Thyroid gland (tissue), 4 donors: ENCODE results near the gene KIFC3.

Source experiments
- CTCF ChIP-seq, 6 experiments: fragments of 200-600 bp in 3 of 6; fragments of 450-650 bp in 3 of 6; sonication (generic) in 3 of 6; IDR thresholded peaks; one replicate each; pipeline ENCODE4 v1.5.1; 2016 to 2019; ENCODE audit warnings: antibody characterized with exemption in 6 of 6, mild to moderate bottlenecking in 2 of 6, inconsistent platforms in 1 of 6, moderate library complexity in 1 of 6
- POLR2A ChIP-seq, 2 donors: fragments of 450-650 bp; IDR thresholded peaks; one replicate each; pipeline ENCODE4 v1.6.1; 2017; ENCODE audit warnings: antibody characterized with exemption in 2 of 2, mild to moderate bottlenecking in 2 of 2, moderate library complexity in 1 of 2

GRCh38 chr16:57837305-57838125 is 35.2 kb upstream of the KIFC3 start:
- TF ChIP-seq CTCF (IDR thresholded peaks at IDR 0.05) (no peak), POLR2A (IDR thresholded peaks at IDR 0.05) (no peak)
